Coronary artery (tissue), 2 donors: Measurements from ENCODE around the gene SRGN.

Experiments
- DNase-seq: peaks from one replicate; pipeline ENCODE4 v3.0.0-alpha.2; 2017; ENCODE audit warnings: low spot score
- H3K27ac ChIP-seq, 2 donors: fragments of 200-600 bp; sonication (generic); one replicate each; pipeline ENCODE4 v1.5.1; 2016 to 2019
- H3K4me3 ChIP-seq: fragments of 200-600 bp; sonication (generic); 2 replicates; pipeline ENCODE4 v1.5.1; 2016; ENCODE audit warnings: mild to moderate bottlenecking, moderate library complexity
- TF ChIP-seq, protein P1 (sequence below): fragments of 200-600 bp; sonication (generic); IDR thresholded peaks from one replicate; pipeline ENCODE4 v1.5.1; 2019; ENCODE audit warnings: antibody characterized with exemption

The SRGN gene

DNA sequence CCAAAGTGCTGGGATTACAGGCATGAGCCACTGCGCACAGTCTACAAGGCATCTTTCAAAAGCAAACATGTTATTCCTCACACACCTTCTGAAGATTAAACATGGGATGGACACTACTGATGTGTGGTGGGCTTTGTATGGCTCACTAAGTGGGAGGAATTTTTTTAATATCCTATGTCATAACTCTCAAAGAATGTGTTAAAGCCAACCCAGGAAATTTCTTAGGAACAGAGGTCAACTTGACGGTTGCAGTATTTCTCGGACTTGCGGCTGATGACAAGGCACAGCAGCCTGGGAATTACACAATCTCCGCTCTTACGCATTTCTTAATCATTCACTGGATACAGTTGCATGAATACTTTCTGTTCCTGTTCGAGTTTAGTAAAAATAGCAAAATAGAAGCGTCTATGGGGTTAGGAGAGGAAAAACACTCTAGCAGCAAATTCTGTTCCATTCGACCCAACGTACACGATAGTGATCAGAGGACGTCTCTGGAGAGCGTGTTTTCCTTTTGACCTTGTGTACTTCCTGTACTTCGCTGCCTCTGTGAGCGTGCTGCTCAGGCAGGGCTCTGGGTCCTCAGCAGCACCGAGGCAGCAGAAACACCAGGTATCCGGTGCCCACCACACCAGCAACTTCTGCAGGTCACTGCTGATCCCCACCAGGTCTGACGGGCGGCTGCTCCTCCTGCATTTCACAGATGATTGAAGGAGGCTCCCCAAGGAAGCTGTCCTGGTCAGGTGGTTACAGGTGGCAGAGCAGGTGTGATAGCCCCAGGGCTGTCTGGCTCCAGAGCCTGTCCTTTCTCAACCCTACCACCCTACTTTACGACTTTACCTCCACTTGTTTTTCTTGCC, 26.4 kb upstream of the SRGN start:
- Histone ChIP-seq H3K4me3 (peak overlapping the region; percentile 59), H3K27ac (peak overlapping the region; percentile 89 to 94)
- TF ChIP-seq, protein P1, sequence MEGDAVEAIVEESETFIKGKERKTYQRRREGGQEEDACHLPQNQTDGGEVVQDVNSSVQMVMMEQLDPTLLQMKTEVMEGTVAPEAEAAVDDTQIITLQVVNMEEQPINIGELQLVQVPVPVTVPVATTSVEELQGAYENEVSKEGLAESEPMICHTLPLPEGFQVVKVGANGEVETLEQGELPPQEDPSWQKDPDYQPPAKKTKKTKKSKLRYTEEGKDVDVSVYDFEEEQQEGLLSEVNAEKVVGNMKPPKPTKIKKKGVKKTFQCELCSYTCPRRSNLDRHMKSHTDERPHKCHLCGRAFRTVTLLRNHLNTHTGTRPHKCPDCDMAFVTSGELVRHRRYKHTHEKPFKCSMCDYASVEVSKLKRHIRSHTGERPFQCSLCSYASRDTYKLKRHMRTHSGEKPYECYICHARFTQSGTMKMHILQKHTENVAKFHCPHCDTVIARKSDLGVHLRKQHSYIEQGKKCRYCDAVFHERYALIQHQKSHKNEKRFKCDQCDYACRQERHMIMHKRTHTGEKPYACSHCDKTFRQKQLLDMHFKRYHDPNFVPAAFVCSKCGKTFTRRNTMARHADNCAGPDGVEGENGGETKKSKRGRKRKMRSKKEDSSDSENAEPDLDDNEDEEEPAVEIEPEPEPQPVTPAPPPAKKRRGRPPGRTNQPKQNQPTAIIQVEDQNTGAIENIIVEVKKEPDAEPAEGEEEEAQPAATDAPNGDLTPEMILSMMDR, result no peak
- peak; percentile 85 for DNase-seq

DNA sequence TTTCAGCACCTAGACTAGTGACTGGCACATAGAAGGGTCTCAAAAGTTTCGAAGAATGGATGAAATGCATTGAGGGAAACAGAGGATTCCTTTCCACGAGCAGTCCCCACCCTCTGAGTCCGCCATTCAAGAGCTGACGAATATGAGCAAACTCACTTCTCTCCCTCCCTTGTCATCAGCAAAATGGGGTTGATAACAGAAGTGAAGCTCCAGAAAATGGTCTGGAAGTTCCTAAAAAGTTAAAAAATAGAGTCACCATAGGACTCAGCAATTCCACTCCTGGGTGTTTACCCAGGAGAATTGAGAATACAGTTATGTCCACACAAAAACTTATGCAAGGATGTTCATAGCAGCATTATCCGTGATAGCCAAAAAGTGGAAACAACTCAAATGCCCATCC, 25.0 kb upstream of the SRGN start:
- TF ChIP-seq, protein P1, result no peak
- peak overlapping the region; percentile 89 to 94 for H3K27ac ChIP-seq
- DNase-seq, result no peak
- no peak overlapping the region for H3K4me3 ChIP-seq

GRCh38 chr10:69064762-69065328, 23.1 kb upstream of the SRGN start:
- Histone ChIP-seq H3K4me3 (no peak overlapping the region), H3K27ac (peak overlapping the region; percentile 54 to 75)
- TF ChIP-seq, protein P1, result no peak
- no peak for DNase-seq

- no peak for DNase-seq
- Histone ChIP-seq H3K4me3 (no peak overlapping the region), H3K27ac (peak overlapping the region; percentile 54 to 75)
- TF ChIP-seq, protein P1, result no peak
Observed at GRCh38 chr10:69065406-69066361, 22.2 kb upstream of the SRGN start.

DNA sequence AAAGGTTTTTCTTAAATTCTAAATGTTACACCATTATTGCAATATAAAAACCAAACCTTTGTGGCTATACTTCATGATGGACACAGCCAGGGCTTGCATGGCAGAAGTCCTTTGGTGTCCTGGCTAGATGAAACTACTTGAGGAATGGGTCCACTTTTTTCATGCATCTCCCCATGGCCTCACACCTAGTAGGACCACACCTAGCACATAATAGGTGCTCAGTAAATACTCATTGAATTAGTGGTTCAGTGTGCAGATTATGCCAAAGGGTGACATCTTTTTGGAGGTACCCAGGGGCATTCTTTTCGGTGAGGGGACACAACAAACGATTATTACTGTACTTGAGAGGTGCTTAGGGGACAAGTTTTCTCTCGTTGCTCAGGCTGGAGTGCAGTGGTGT, 20.7 kb upstream of the SRGN start:
- H3K4me3 ChIP-seq, result no peak overlapping the region
- no peak for DNase-seq
- TF ChIP-seq, protein P1, result no peak
- no peak overlapping the region for H3K27ac ChIP-seq

DNA sequence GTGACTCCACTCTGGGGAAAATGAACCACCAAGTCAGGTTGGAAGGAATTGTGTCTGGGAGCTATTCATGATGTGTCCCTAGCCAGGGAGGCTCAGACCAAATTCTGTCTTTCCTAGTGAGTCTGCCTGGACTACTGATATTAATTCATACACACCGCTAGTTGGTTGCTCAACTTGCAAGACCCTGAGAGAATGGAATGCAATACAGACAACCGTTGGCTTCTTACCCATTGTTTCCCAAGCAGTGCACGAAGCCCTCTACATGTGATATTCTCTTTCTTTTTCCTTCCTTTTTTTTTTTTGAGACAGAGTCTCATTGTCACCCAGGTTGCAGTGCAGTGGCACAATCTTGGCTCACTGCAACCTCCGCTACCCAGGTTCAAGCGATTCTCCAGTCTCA, 19.4 kb upstream of the SRGN start:
- DNase-seq, result no peak
- H3K4me3 ChIP-seq, result no peak overlapping the region
- H3K27ac ChIP-seq, result no peak overlapping the region
- TF ChIP-seq, protein P1, result no peak
